Measurements from ENCODE around the gene SLN. TPM values are rescaled to one million over a fixed set of nuclear protein-coding genes. Genes with fewer than 3 reads are reported as not detected.

SLN gene
- total RNA-seq, 1 experiment from 2014 or later, result not detected

- H3K27ac Mint-ChIP-seq, result no peak overlapping the region
- Histone ChIP-seq H2BK120ac (ENCODE audit: low read depth, low read length, poor library complexity, severe bottlenecking) (no peak overlapping the region), H2BK20ac (ENCODE audit: low read depth, low read length, poor library complexity, severe bottlenecking) (no peak overlapping the region)
Measured at GRCh38 chr11:107713009-107713408, 1.2 kb upstream of the SLN start.

More at GRCh38 chr11:107713009-107713408, 1.2 kb upstream of the SLN start:
- Histone ChIP-seq H3K79me1 (ENCODE audit: insufficient read depth, low read depth, low read length, poor library complexity, severe bottlenecking) (no peaks in the 10 kb centered on the region), H3T11ph (ENCODE audit: low read length) (no peak overlapping the region), H3K18ac (ENCODE audit: insufficient read length, low read depth, low read length) (no peak overlapping the region), H4K20me1 (ENCODE audit: control insufficient read depth, insufficient read depth, insufficient read length) (no peaks in the 10 kb centered on the region), H2BK5ac (ENCODE audit: insufficient read length, low read length) (no peak overlapping the region), H3K23ac (ENCODE audit: insufficient read length, low read depth, low read length) (no peak overlapping the region), H4K91ac (ENCODE audit: insufficient read length, low read depth, low read length) (no peak overlapping the region), H2AFZ (ENCODE audit: low read length) (no peak overlapping the region), H3K27ac (ENCODE audit: insufficient read length, low read depth, low read length) (no peak overlapping the region), H3K9me3 (ENCODE audit: control insufficient read depth, low read depth, low read length) (no peaks in the 10 kb centered on the region), H3K14ac (ENCODE audit: insufficient read depth, low read length) (no peak overlapping the region), H2BK12ac (ENCODE audit: insufficient read length, low read depth, low read length) (no peak overlapping the region), H2AK5ac (ENCODE audit: insufficient read length, low read length) (no peak overlapping the region), H2BK15ac (ENCODE audit: low read depth, low read length) (no peak overlapping the region), H3K56ac (ENCODE audit: insufficient read length, low read depth, low read length) (no peak overlapping the region), H3K23me2 (ENCODE audit: insufficient read length, low read depth, low read length, poor library complexity, severe bottlenecking) (no peaks in the 10 kb centered on the region), H4K5ac (ENCODE audit: insufficient read length, low read depth, low read length) (no peak overlapping the region), H3K4me1 (ENCODE audit: insufficient read depth, low read length) (no peaks in the 10 kb centered on the region), H3K4ac (ENCODE audit: low read depth, low read length) (no peak overlapping the region), H3K79me2 (ENCODE audit: insufficient read depth, low read length) (no peaks in the 10 kb centered on the region), H4K8ac (replicated peaks; ENCODE audit: insufficient read length, low read depth, low read length) (no peak overlapping the region), H3K27me3 (ENCODE audit: insufficient read depth, low read length) (no peaks in the 10 kb centered on the region), H3K9ac (ENCODE audit: extremely low read depth, insufficient read length, low read length) (no peak overlapping the region), H3K4me2 (ENCODE audit: insufficient read depth, insufficient read length, low read length) (no peak overlapping the region)
- Mint-ChIP-seq H3K27me3 (ENCODE audit: low read depth) (peaks cover 11% of the 10 kb centered on the region), H3K4me1 (peaks cover 8 to 13% of the 10 kb centered on the region in 2 experiments), H3K9me3 (peaks cover 0 to 4% of the 10 kb centered on the region in 2 experiments; a peak in 2 of 5 replicates), H3K36me3 (ENCODE audit: insufficient read depth in 1 of 3, low read depth in 3 of 3) (no peaks in the 10 kb centered on the region; a peak in 1 of 7 replicates), H3K4me3 (no peak overlapping the region)
- DNase-seq, result no peak
- WGBS (ENCODE audit: extremely low coverage, insufficient read length, low lambda C conversion rate), result no CpG with 5 or more reads among the region's 3 CpGs
- TF ChIP-seq CTCF (conservative IDR thresholded peaks at IDR 0.05), result no peak
